PC-3 (cell line): Measurements from ENCODE around the gene TMEM143. TPM values are rescaled to one million over a fixed set of nuclear protein-coding genes. Genes with fewer than 3 reads are reported as not detected.

ENCODE experiments used
- ATAC-seq: fragments of 200-7000 bp; cut with Tn5 transposase; 2 replicates; pipeline ENCODE4 v1.9.1; 2020; ENCODE audit warnings: mild to moderate bottlenecking, moderate library complexity
- BruUV-seq: library from RNA; stranded (reverse); fragments of 400-500 nt; replicated peaks from 2 replicates; lab custom pipeline; 2021; lab: Mats Ljungman, UMichigan
- CTCF ChIA-PET: fragments of 300-600 bp; sonication (Branson Sonifier 250); formaldehyde crosslinking; loops from one replicate; lab custom pipeline; 2022; ENCODE audit warnings: antibody characterized with exemption; lab: Charles Lee
- POLR2A ChIA-PET: fragments of 300-600 bp; sonication (Branson Sonifier 250); formaldehyde crosslinking; loops from one replicate; lab custom pipeline; 2022; ENCODE audit warnings: antibody characterized with exemption; ENCODE audit not compliant: unreplicated experiment; lab: Charles Lee
- DNase-seq: peaks from one replicate; pipeline ENCODE4 v3.0.0-alpha.2; 2015
- H2AFZ ChIP-seq: fragments of 300-600 bp; sonication (generic); 2 replicates; pipeline ENCODE4 v1.6.0; 2016; ENCODE audit warnings: antibody characterized with exemption, low read length
- H3F3A ChIP-seq: fragments of 300-600 bp; sonication (generic); one replicate; pipeline ENCODE4 v1.6.0; 2017; ENCODE audit warnings: antibody characterized with exemption, low read length, control low read depth, mild to moderate bottlenecking; ENCODE audit not compliant: unreplicated experiment
- H3K27ac ChIP-seq: fragments of 300-600 bp; sonication (generic); 2 replicates; pipeline ENCODE4 v1.5.1; 2016; ENCODE audit warnings: mild to moderate bottlenecking, low read length
- H3K27me3 ChIP-seq: fragments of 300-600 bp; sonication (generic); 2 replicates; pipeline ENCODE4 v1.6.1; 2016; ENCODE audit warnings: low read length, mixed read lengths
- H3K36me3 ChIP-seq: fragments of 300-600 bp; sonication (generic); 2 replicates; pipeline ENCODE4 v1.6.1; 2016; ENCODE audit warnings: low read depth, mixed run types, low read length, mixed read lengths
- H3K4me1 ChIP-seq: fragments of 300-600 bp; sonication (generic); 2 replicates; pipeline ENCODE4 v1.5.1; 2016; ENCODE audit warnings: low read length; ENCODE audit not compliant: insufficient read depth
- H3K4me2 ChIP-seq: fragments of 300-600 bp; sonication (generic); 2 replicates; pipeline ENCODE4 v1.6.0; 2016; ENCODE audit warnings: low read length
- H3K4me3 ChIP-seq: fragments of 300-600 bp; sonication (generic); 2 replicates; pipeline ENCODE4 v1.5.1; 2016; ENCODE audit warnings: mild to moderate bottlenecking, low read length, mixed read lengths
- H3K79me2 ChIP-seq: fragments of 300-600 bp; sonication (generic); 2 replicates; pipeline ENCODE4 v1.6.1; 2017; ENCODE audit warnings: low read length, mixed read lengths
- H3K9ac ChIP-seq: fragments of 300-600 bp; sonication (generic); 2 replicates; pipeline ENCODE4 v1.6.0; 2016; ENCODE audit warnings: mild to moderate bottlenecking, low read length
- H3K9me2 ChIP-seq: fragments of 300-600 bp; sonication (generic); replicated peaks from 2 replicates; pipeline ENCODE4 v1.6.1; 2016; ENCODE audit warnings: mixed run types, low read length, mixed read lengths
- H3K9me3 ChIP-seq: fragments of 300-600 bp; sonication (generic); 2 replicates; pipeline ENCODE4 v1.6.1; 2016; ENCODE audit warnings: low read length, mixed read lengths
- H4K20me1 ChIP-seq: fragments of 300-600 bp; sonication (generic); 2 replicates; pipeline ENCODE4 v1.6.1; 2016; ENCODE audit warnings: low read length, mixed read lengths
- EZH2 ChIP-seq: fragments of 300-600 bp; sonication (generic); IDR thresholded peaks from one replicate; pipeline ENCODE4 v1.6.1; 2017; ENCODE audit warnings: antibody characterized with exemption, mild to moderate bottlenecking, low read length; ENCODE audit not compliant: unreplicated experiment
- EZH2phosphoT487 ChIP-seq: fragments of 300-600 bp; sonication (generic); IDR thresholded peaks from 2 replicates; pipeline ENCODE4 v1.6.1; 2018; ENCODE audit warnings: mild to moderate bottlenecking, antibody characterized with exemption, low read length, borderline replicate concordance
- intact Hi-C: fragments of 100-400 bp; cut with micrococcal nuclease; formaldehyde crosslinking; loops from 2 replicates; pipeline ENCODE4 v1.9.0; 2023
- total RNA-seq: library from RNA; depleted of rRNA; stranded (reverse); fragments of >200 nt; gene quantifications from 2 replicates; pipeline ENCODE4 v1.2.3, GENCODE V29; 2014; rRNA removed
- TF ChIP-seq, protein P1 (sequence below): fragments of 300-600 bp; sonication (generic); conservative IDR thresholded peaks from 2 replicates; pipeline ENCODE4 v1.5.1; 2017; ENCODE audit warnings: antibody characterized with exemption, low read depth, mild to moderate bottlenecking, low read length

The TMEM143 gene
- total RNA-seq, 1 experiment from 2014 or later = 7.1 TPM

DNA sequence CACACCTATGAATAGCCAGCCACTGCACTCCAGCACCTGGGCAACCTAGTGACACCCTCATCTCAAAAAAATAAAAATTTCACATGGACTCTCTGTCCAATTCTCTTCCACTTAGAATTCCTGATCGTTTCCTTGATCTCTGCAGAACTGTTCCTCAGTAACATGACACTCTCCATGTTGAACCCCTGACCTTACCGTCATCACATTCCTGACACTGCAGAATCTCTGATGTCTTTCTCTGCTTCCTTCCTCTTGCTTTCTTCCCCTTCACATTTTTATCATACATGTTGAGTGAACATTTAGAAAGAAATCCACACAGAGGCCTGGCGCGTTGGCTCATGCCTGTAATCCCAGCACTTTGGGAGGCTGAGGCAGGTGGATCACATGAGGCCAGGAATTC is 78.8 kb downstream of the TMEM143 start:
- DNase-seq (no peak), ATAC-seq (no peak)
- no peak overlapping the region for H2AFZ ChIP-seq
- intact Hi-C loops = no loop called here
- no peaks in the 10 kb centered on the region for H3K9me2 ChIP-seq
- POLR2A ChIA-PET = no interaction called here
- H3K4me1 ChIP-seq = no peaks in the 10 kb centered on the region
- no peak overlapping the region for H3K27ac ChIP-seq
- CTCF ChIA-PET = no interaction called here
- H3K79me2 ChIP-seq = no peaks in the 10 kb centered on the region
- H4K20me1 ChIP-seq = no peaks in the 10 kb centered on the region
- no peak overlapping the region for H3K4me2 ChIP-seq
- no peaks in the 10 kb centered on the region for H3K36me3 ChIP-seq
- H3K27me3 ChIP-seq = no peaks in the 10 kb centered on the region
- TF ChIP-seq, protein P1, sequence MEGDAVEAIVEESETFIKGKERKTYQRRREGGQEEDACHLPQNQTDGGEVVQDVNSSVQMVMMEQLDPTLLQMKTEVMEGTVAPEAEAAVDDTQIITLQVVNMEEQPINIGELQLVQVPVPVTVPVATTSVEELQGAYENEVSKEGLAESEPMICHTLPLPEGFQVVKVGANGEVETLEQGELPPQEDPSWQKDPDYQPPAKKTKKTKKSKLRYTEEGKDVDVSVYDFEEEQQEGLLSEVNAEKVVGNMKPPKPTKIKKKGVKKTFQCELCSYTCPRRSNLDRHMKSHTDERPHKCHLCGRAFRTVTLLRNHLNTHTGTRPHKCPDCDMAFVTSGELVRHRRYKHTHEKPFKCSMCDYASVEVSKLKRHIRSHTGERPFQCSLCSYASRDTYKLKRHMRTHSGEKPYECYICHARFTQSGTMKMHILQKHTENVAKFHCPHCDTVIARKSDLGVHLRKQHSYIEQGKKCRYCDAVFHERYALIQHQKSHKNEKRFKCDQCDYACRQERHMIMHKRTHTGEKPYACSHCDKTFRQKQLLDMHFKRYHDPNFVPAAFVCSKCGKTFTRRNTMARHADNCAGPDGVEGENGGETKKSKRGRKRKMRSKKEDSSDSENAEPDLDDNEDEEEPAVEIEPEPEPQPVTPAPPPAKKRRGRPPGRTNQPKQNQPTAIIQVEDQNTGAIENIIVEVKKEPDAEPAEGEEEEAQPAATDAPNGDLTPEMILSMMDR = no peak
- no peak for TF ChIP-seq EZH2
- TF ChIP-seq EZH2phosphoT487 = no peak
- no peak overlapping the region for H3K9ac ChIP-seq
- no peaks in the 10 kb centered on the region for H3K9me3 ChIP-seq
- no peaks in the 10 kb centered on the region for H3F3A ChIP-seq
- no peak overlapping the region for H3K4me3 ChIP-seq
- BruUV-seq = no TSS peak

DNA sequence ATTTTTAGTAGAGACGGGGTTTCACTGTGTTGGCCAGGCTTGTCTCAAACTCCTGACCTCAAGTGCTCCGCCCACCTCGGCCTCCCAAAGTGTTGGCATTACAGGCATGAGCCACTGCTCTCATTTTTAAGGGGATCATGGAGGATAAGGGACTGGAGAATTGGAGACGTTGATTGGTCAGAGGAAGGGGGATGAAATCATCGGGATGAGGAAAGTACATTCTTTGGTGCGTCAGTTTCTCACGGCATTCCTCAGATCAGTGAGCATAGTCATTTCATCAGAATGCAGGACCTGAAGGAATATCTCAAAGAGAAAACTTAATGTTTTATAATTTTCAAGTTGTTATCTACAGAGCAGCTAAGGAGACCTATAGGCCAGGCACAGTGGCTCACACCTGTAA is 79.8 kb downstream of the TMEM143 start:
- H3K9me2 ChIP-seq = no peaks in the 10 kb centered on the region
- H4K20me1 ChIP-seq = no peaks in the 10 kb centered on the region
- no peak for DNase-seq
- no peak overlapping the region for H3K4me2 ChIP-seq
- no peaks in the 10 kb centered on the region for H3K36me3 ChIP-seq
- intact Hi-C loops = no loop called here
- ATAC-seq = no peak
- H3K27ac ChIP-seq = no peak overlapping the region
- H3K9ac ChIP-seq = no peak overlapping the region
- no peak overlapping the region for H3K4me3 ChIP-seq
- POLR2A ChIA-PET = no interaction called here
- no peak overlapping the region for H2AFZ ChIP-seq
- no peaks in the 10 kb centered on the region for H3K9me3 ChIP-seq
- H3K4me1 ChIP-seq = no peaks in the 10 kb centered on the region
- CTCF ChIA-PET = no interaction called here
- H3K27me3 ChIP-seq = no peaks in the 10 kb centered on the region
- no peaks in the 10 kb centered on the region for H3F3A ChIP-seq
- no peaks in the 10 kb centered on the region for H3K79me2 ChIP-seq
- no TSS peak for BruUV-seq
- TF ChIP-seq EZH2phosphoT487 = no peak
- TF ChIP-seq, protein P1 = no peak
- TF ChIP-seq EZH2 = no peak

Other genes with a start within 250 kb of the TMEM143 start
- gene LIG1, start 193.6 kb downstream of the TMEM143 start, total RNA-seq = 67.5 and 85.1 TPM in 2 replicates
- gene ZSWIM9, start 193.3 kb downstream of the TMEM143 start, total RNA-seq = 1.8 and 2.6 TPM in 2 replicates
- 6.8 and 8.7 TPM in 2 replicates for gene CARD8, start 108.0 kb downstream of the TMEM143 start, total RNA-seq
- 0.29 and 0.40 TPM in 2 replicates for gene ZNF114, start 93.9 kb downstream of the TMEM143 start, total RNA-seq
- 31.9 and 38.1 TPM in 2 replicates for gene EMP3, start 38.4 kb downstream of the TMEM143 start, total RNA-seq
- gene SYNGR4, start 427 bp upstream of the TMEM143 start, total RNA-seq = not detected in 2 replicates
- 90.2 and 101 TPM in 2 replicates for gene KDELR1, start 27.6 kb upstream of the TMEM143 start, total RNA-seq
- gene GRIN2D, start 29.7 kb upstream of the TMEM143 start, total RNA-seq = 0.51 and 1.0 TPM in 2 replicates
- gene GRWD1, start 82.0 kb upstream of the TMEM143 start, total RNA-seq = 33.2 and 46.7 TPM in 2 replicates
- 1.4 and 2.2 TPM in 2 replicates for gene KCNJ14, start 91.6 kb upstream of the TMEM143 start, total RNA-seq
- 50.5 and 58.6 TPM in 2 replicates for gene CYTH2, start 105.4 kb upstream of the TMEM143 start, total RNA-seq
- 4.8 and 8.3 TPM in 2 replicates for gene LMTK3, start 147.9 kb upstream of the TMEM143 start, total RNA-seq
- 4.8 and 6.7 TPM in 2 replicates for gene SULT2B1, start 188.2 kb upstream of the TMEM143 start, total RNA-seq
- not detected in 2 replicates for gene SPACA4, start 242.8 kb upstream of the TMEM143 start, total RNA-seq